Measurements from ENCODE around the gene ZFP64.

- TF ChIP-seq RAD21 (IDR thresholded peaks at IDR 0.05; ENCODE audit: low read depth) (no peak), EP300 (IDR thresholded peaks at IDR 0.05; ENCODE audit: borderline replicate concordance) (no peak), NFIC (IDR thresholded peaks at IDR 0.05) (no peak), ZBTB7A (IDR thresholded peaks at IDR 0.05; ENCODE audit: low read depth) (no peak), CREB1 (IDR thresholded peaks at IDR 0.05; ENCODE audit: low read depth) (no peak), MAX (IDR thresholded peaks at IDR 0.05) (no peak), TAF1 (IDR thresholded peaks at IDR 0.05; ENCODE audit: low read depth) (no peak), REST (IDR thresholded peaks at IDR 0.05; ENCODE audit: low read depth) (no peak), TCF12 (IDR thresholded peaks at IDR 0.05; ENCODE audit: low read depth) (no peak), FOXM1 (IDR thresholded peaks at IDR 0.05; ENCODE audit: borderline replicate concordance, low read depth) (no peak), YY1 (IDR thresholded peaks at IDR 0.05; ENCODE audit: low read depth) (no peak), EGR1 (IDR thresholded peaks at IDR 0.05) (no peak), TEAD4 (IDR thresholded peaks at IDR 0.05) (no peak), USF1 (IDR thresholded peaks at IDR 0.05) (no peak)
Measured at GRCh38 chr20:52235129-52235528, 43.5 kb upstream of the ZFP64 start.

Data from Ishikawa (cell line).